GOT3 (cell line): Measurements from ENCODE around the gene LCP2.

Experiments used
- DNase-seq: peaks from one replicate; lab custom pipeline; 2025; ENCODE audit warnings: mixed read lengths; lab: John Stamatoyannopoulos, UW

The LCP2 gene

GRCh38 chr5:170296036-170296934 lies 1.3 kb downstream of the LCP2 start:
- no peak for DNase-seq

- no peak for DNase-seq
Measured at GRCh38 chr5:170294556-170294955, 3.0 kb downstream of the LCP2 start.

- DNase-seq = no peak
Measured at GRCh38 chr5:170294057-170294456, 3.5 kb downstream of the LCP2 start.

- no peak for DNase-seq
Measured at GRCh38 chr5:170293273-170293672, 4.3 kb downstream of the LCP2 start.

GRCh38 chr5:170292179-170293104 lies 5.1 kb downstream of the LCP2 start:
- DNase-seq = no peak

GRCh38 chr5:170290498-170290897 lies 7.1 kb downstream of the LCP2 start:
- DNase-seq = no peak

- DNase-seq = no peak
Measured at GRCh38 chr5:170289764-170290163, 7.8 kb downstream of the LCP2 start.

- no peak for DNase-seq
Measured at GRCh38 chr5:170289121-170289520, 8.5 kb downstream of the LCP2 start.

GRCh38 chr5:170288551-170288950 lies 9.0 kb downstream of the LCP2 start:
- no peak for DNase-seq

- DNase-seq = no peak
Measured at GRCh38 chr5:170288151-170288550, 9.4 kb downstream of the LCP2 start.

- no peak for DNase-seq
Measured at GRCh38 chr5:170287532-170287931, 10.0 kb downstream of the LCP2 start.

GRCh38 chr5:170286386-170286925 lies 11.1 kb downstream of the LCP2 start:
- no peak for DNase-seq

- DNase-seq = no peak
Measured at GRCh38 chr5:170285181-170285580, 12.4 kb downstream of the LCP2 start.

GRCh38 chr5:170284231-170284630 lies 13.3 kb downstream of the LCP2 start:
- no peak for DNase-seq

- no peak for DNase-seq
Measured at GRCh38 chr5:170283296-170283695, 14.3 kb downstream of the LCP2 start.

GRCh38 chr5:170280011-170280493 lies 17.5 kb downstream of the LCP2 start:
- no peak for DNase-seq

- no peak for DNase-seq
Measured at GRCh38 chr5:170279459-170279817, 18.1 kb downstream of the LCP2 start.

- no peak for DNase-seq
Measured at GRCh38 chr5:170278611-170279458, 18.7 kb downstream of the LCP2 start.

- no peak for DNase-seq
Measured at GRCh38 chr5:170277867-170278281, 19.7 kb downstream of the LCP2 start.

- DNase-seq = no peak
Measured at GRCh38 chr5:170276140-170276539, 21.4 kb downstream of the LCP2 start.

- no peak for DNase-seq
Measured at GRCh38 chr5:170275376-170275994, 22.1 kb downstream of the LCP2 start.
